ENCODE data around the gene MLEC.

Gene MLEC

GRCh38 chr12:120735181-120735580, 48.2 kb downstream of the MLEC start:
- no peaks in the 10 kb centered on the region for H3K9me3 Mint-ChIP-seq (ENCODE audit: low read depth)
- H3K4me3 Mint-ChIP-seq = no peak overlapping the region
- H3K4me1 Mint-ChIP-seq (ENCODE audit: low read depth) = no peaks in the 10 kb centered on the region
- H3K27me3 Mint-ChIP-seq = no peaks in the 10 kb centered on the region
- peaks cover 2% of the 10 kb centered on the region for H3K36me3 Mint-ChIP-seq
- H3K27ac Mint-ChIP-seq = no peak overlapping the region

GRCh38 chr12:120736404-120737331, 49.7 kb downstream of the MLEC start:
- Mint-ChIP-seq H3K27me3 (no peaks in the 10 kb centered on the region), H3K4me1 (ENCODE audit: low read depth) (no peaks in the 10 kb centered on the region), H3K4me3 (no peak overlapping the region), H3K36me3 (peaks cover 2% of the 10 kb centered on the region), H3K27ac (no peak overlapping the region), H3K9me3 (ENCODE audit: low read depth) (no peaks in the 10 kb centered on the region)

- no peaks in the 10 kb centered on the region for H3K9me3 Mint-ChIP-seq (ENCODE audit: low read depth)
- H3K27me3 Mint-ChIP-seq = no peaks in the 10 kb centered on the region
- no peaks in the 10 kb centered on the region for H3K4me1 Mint-ChIP-seq (ENCODE audit: low read depth)
- H3K4me3 Mint-ChIP-seq = no peak overlapping the region
- peaks cover 2% of the 10 kb centered on the region for H3K36me3 Mint-ChIP-seq
- no peak overlapping the region for H3K27ac Mint-ChIP-seq
These were observed 50.8 kb downstream of the MLEC start for GRCh38 chr12:120737557-120738251.

GRCh38 chr12:120738252-120739030, 51.5 kb downstream of the MLEC start:
- no peaks in the 10 kb centered on the region for H3K4me1 Mint-ChIP-seq (ENCODE audit: low read depth)
- no peaks in the 10 kb centered on the region for H3K27me3 Mint-ChIP-seq
- H3K9me3 Mint-ChIP-seq (ENCODE audit: low read depth) = no peaks in the 10 kb centered on the region
- no peak overlapping the region for H3K4me3 Mint-ChIP-seq
- no peak overlapping the region for H3K27ac Mint-ChIP-seq
- peaks cover 2% of the 10 kb centered on the region for H3K36me3 Mint-ChIP-seq

GRCh38 chr12:120739031-120739762, 52.2 kb downstream of the MLEC start:
- H3K36me3 Mint-ChIP-seq = peaks cover 1% of the 10 kb centered on the region
- H3K4me3 Mint-ChIP-seq = no peak overlapping the region
- no peaks in the 10 kb centered on the region for H3K4me1 Mint-ChIP-seq (ENCODE audit: low read depth)
- H3K27ac Mint-ChIP-seq = no peak overlapping the region
- no peaks in the 10 kb centered on the region for H3K27me3 Mint-ChIP-seq
- no peaks in the 10 kb centered on the region for H3K9me3 Mint-ChIP-seq (ENCODE audit: low read depth)

- H3K27me3 Mint-ChIP-seq = no peaks in the 10 kb centered on the region
- no peaks in the 10 kb centered on the region for H3K36me3 Mint-ChIP-seq
- no peaks in the 10 kb centered on the region for H3K9me3 Mint-ChIP-seq (ENCODE audit: low read depth)
- H3K27ac Mint-ChIP-seq = no peak overlapping the region
- H3K4me1 Mint-ChIP-seq (ENCODE audit: low read depth) = no peaks in the 10 kb centered on the region
- H3K4me3 Mint-ChIP-seq = no peak overlapping the region
These were observed 53.1 kb downstream of the MLEC start for GRCh38 chr12:120739821-120740613.

- no peak overlapping the region for H3K27ac Mint-ChIP-seq
- no peak overlapping the region for H3K4me3 Mint-ChIP-seq
- H3K27me3 Mint-ChIP-seq = no peaks in the 10 kb centered on the region
- no peaks in the 10 kb centered on the region for H3K9me3 Mint-ChIP-seq (ENCODE audit: low read depth)
- H3K4me1 Mint-ChIP-seq (ENCODE audit: low read depth) = no peaks in the 10 kb centered on the region
- H3K36me3 Mint-ChIP-seq = no peaks in the 10 kb centered on the region
These were observed 53.9 kb downstream of the MLEC start for GRCh38 chr12:120740871-120741270.

- Mint-ChIP-seq H3K4me1 (ENCODE audit: low read depth) (no peaks in the 10 kb centered on the region), H3K4me3 (no peak overlapping the region), H3K36me3 (no peaks in the 10 kb centered on the region), H3K27ac (no peak overlapping the region), H3K27me3 (no peaks in the 10 kb centered on the region), H3K9me3 (ENCODE audit: low read depth) (no peaks in the 10 kb centered on the region)
These were observed 54.8 kb downstream of the MLEC start for GRCh38 chr12:120741476-120742421.

- Mint-ChIP-seq H3K4me3 (no peak overlapping the region), H3K4me1 (ENCODE audit: low read depth) (no peaks in the 10 kb centered on the region), H3K36me3 (no peaks in the 10 kb centered on the region), H3K27me3 (no peaks in the 10 kb centered on the region), H3K9me3 (ENCODE audit: low read depth) (no peaks in the 10 kb centered on the region), H3K27ac (no peak overlapping the region)
These were observed 58.1 kb downstream of the MLEC start for GRCh38 chr12:120744922-120745493.

- peaks cover 3% of the 10 kb centered on the region for H3K27me3 Mint-ChIP-seq
These were observed 61.3 kb downstream of the MLEC start for GRCh38 chr12:120748242-120748641.

GRCh38 chr12:120749256-120749655, 62.3 kb downstream of the MLEC start:
- H3K4me1 Mint-ChIP-seq (ENCODE audit: low read depth) = no peaks in the 10 kb centered on the region
- H3K36me3 Mint-ChIP-seq = no peaks in the 10 kb centered on the region
- no peak overlapping the region for H3K4me3 Mint-ChIP-seq
- H3K27ac Mint-ChIP-seq = no peak overlapping the region
- no peaks in the 10 kb centered on the region for H3K9me3 Mint-ChIP-seq (ENCODE audit: low read depth)
- H3K27me3 Mint-ChIP-seq = peaks cover 3% of the 10 kb centered on the region

More at GRCh38 chr12:120748242-120748641, 61.3 kb downstream of the MLEC start:
- Mint-ChIP-seq H3K27ac (no peak overlapping the region), H3K9me3 (ENCODE audit: low read depth) (no peaks in the 10 kb centered on the region), H3K36me3 (no peaks in the 10 kb centered on the region), H3K4me3 (no peak overlapping the region), H3K4me1 (ENCODE audit: low read depth) (no peaks in the 10 kb centered on the region)

- H3K36me3 Mint-ChIP-seq = no peaks in the 10 kb centered on the region
- no peak overlapping the region for H3K4me3 Mint-ChIP-seq
- no peaks in the 10 kb centered on the region for H3K4me1 Mint-ChIP-seq (ENCODE audit: low read depth)
- H3K27ac Mint-ChIP-seq = no peak overlapping the region
- peaks cover 5% of the 10 kb centered on the region for H3K9me3 Mint-ChIP-seq (ENCODE audit: low read depth)
- peaks cover 3% of the 10 kb centered on the region for H3K27me3 Mint-ChIP-seq
These were observed 63.9 kb downstream of the MLEC start for GRCh38 chr12:120750806-120751205.

GRCh38 chr12:120751389-120751788, 64.4 kb downstream of the MLEC start:
- Mint-ChIP-seq H3K27me3 (peaks cover 3% of the 10 kb centered on the region), H3K4me3 (no peak overlapping the region), H3K27ac (no peak overlapping the region)

More at GRCh38 chr12:120751389-120751788, 64.4 kb downstream of the MLEC start:
- Mint-ChIP-seq H3K36me3 (no peaks in the 10 kb centered on the region), H3K9me3 (ENCODE audit: low read depth) (peaks cover 5% of the 10 kb centered on the region), H3K4me1 (ENCODE audit: low read depth) (no peaks in the 10 kb centered on the region)

All from activated naive CD8-positive, alpha-beta T cell (primary cell).